GM19240 (cell line): ENCODE data around the gene PROSER3.
"Not testable (repeated sequence)": the region's sequence is repeated elsewhere in the genome, so short reads cannot be mapped to it uniquely, and the experiment has no call there.

Experiments
- DNase-seq: peaks from one replicate; pipeline ENCODE4 v3.0.0; 2011; ENCODE audit warnings: low spot score; ENCODE audit not compliant: insufficient read length

Gene PROSER3

GRCh38 chr19:35789978-35790944, 32.3 kb downstream of the PROSER3 start:
- no peak for DNase-seq

- DNase-seq: no peak
Measured at GRCh38 chr19:35790981-35791813, 33.2 kb downstream of the PROSER3 start.

- no peak for DNase-seq
Measured at GRCh38 chr19:35791814-35792279, 33.9 kb downstream of the PROSER3 start.

GRCh38 chr19:35792312-35792711, 34.3 kb downstream of the PROSER3 start:
- no peak for DNase-seq

- no peak for DNase-seq
Measured at GRCh38 chr19:35792888-35793287, 34.9 kb downstream of the PROSER3 start.

GRCh38 chr19:35793381-35794165, 35.6 kb downstream of the PROSER3 start:
- no peak for DNase-seq

- not testable (repeated sequence) for DNase-seq
Measured at GRCh38 chr19:35795564-35795963, 37.6 kb downstream of the PROSER3 start.

GRCh38 chr19:35796645-35797542, 38.9 kb downstream of the PROSER3 start:
- no peak for DNase-seq

- DNase-seq: no peak
Measured at GRCh38 chr19:35797663-35798062, 39.7 kb downstream of the PROSER3 start.

- no peak for DNase-seq
Measured at GRCh38 chr19:35801828-35802227, 43.9 kb downstream of the PROSER3 start.

- no peak for DNase-seq
Measured at GRCh38 chr19:35805526-35806102, 47.6 kb downstream of the PROSER3 start.

- DNase-seq: no peak
Measured at GRCh38 chr19:35806597-35806996, 48.6 kb downstream of the PROSER3 start.

GRCh38 chr19:35807633-35808032, 49.7 kb downstream of the PROSER3 start:
- DNase-seq: no peak

- DNase-seq: no peak
Measured at GRCh38 chr19:35811317-35812219, 53.6 kb downstream of the PROSER3 start.

GRCh38 chr19:35812220-35813042, 54.5 kb downstream of the PROSER3 start, which contains the start of gene PRODH2:
PRODH2 (minus strand) TSS chr19:35812845; CDS start chr19:35812805, 40 bp downstream.
- DNase-seq: no peak

GRCh38 chr19:35813043-35813890, 55.3 kb downstream of the PROSER3 start:
- DNase-seq: no peak

- no peak for DNase-seq
Measured at GRCh38 chr19:35816262-35816661, 58.3 kb downstream of the PROSER3 start.
